ENCODE data around the gene FILIP1. TPM values are rescaled to one million over a fixed set of nuclear protein-coding genes. Genes with fewer than 3 reads are reported as not detected.

FILIP1 gene
- total RNA-seq, 2 donors from 2014 or later: 3.0 to 6.5 TPM

DNA sequence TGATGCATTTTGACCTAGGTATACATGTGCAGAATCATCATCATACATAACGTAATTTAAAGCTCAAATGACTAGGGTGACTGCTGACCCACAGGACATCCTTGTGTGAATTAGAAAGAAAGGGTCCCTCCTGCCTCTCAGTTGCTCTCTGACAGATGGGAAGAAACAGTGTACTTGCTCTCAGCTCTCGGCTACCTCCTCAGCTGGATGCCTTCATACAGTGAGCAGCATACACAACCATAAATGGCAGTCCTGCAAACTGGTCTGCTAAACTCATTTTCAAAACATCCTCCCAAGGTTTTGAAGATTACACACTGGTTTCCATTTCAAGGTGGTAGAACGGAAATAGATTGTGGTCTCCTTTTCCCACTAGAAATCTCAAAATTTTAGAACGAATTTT lies 26.3 kb downstream of the FILIP1 start:
- no peak for ATAC-seq
- H3K27ac ChIP-seq: no peak overlapping the region

DNA sequence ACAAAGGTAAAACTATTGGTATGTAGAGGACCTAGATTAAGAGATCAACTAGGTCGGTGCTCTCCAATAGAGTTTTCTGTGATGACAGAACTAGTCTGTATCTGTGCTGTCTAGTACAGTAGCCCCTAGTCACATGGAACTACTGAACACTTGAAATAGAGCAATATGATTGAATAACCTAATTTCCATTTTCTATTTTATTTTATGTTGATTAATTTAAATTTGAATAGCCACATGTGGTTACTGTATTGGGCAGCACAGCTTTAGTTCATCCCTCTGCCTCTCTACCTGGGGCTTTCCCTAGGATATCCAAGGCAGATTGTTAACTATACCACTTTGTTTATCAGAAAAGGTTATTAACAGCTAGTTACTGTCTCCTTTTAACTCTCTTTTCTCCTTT lies 27.0 kb downstream of the FILIP1 start:
- H3K9me3 ChIP-seq: no peaks in the 10 kb centered on the region
- no peak for ATAC-seq
- H3K4me1 ChIP-seq: no peaks in the 10 kb centered on the region
- TF ChIP-seq, protein P1, sequence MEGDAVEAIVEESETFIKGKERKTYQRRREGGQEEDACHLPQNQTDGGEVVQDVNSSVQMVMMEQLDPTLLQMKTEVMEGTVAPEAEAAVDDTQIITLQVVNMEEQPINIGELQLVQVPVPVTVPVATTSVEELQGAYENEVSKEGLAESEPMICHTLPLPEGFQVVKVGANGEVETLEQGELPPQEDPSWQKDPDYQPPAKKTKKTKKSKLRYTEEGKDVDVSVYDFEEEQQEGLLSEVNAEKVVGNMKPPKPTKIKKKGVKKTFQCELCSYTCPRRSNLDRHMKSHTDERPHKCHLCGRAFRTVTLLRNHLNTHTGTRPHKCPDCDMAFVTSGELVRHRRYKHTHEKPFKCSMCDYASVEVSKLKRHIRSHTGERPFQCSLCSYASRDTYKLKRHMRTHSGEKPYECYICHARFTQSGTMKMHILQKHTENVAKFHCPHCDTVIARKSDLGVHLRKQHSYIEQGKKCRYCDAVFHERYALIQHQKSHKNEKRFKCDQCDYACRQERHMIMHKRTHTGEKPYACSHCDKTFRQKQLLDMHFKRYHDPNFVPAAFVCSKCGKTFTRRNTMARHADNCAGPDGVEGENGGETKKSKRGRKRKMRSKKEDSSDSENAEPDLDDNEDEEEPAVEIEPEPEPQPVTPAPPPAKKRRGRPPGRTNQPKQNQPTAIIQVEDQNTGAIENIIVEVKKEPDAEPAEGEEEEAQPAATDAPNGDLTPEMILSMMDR (IDR thresholded peaks at IDR 0.05): no peak
- H3K27ac ChIP-seq: no peak overlapping the region
- no peaks in the 10 kb centered on the region for H3K36me3 ChIP-seq (replicated peaks in 1 of 2; ENCODE audit: insufficient read depth in 1 of 2, low read depth in 2 of 2)
- H3K27me3 ChIP-seq: no peaks in the 10 kb centered on the region
- DNase-seq: no peak
- intact Hi-C loops (cut with DNase I): no loop called here
- H3K4me3 ChIP-seq: no peak overlapping the region
- 96% methylated on average over 1 of the region's 1 CpG for WGBS, 2 donors

More for the DNA sequence above, 26.3 kb downstream of the FILIP1 start:
- Histone ChIP-seq H3K9me3 (no peaks in the 10 kb centered on the region), H3K4me1 (no peaks in the 10 kb centered on the region), H3K4me3 (no peak overlapping the region), H3K36me3 (replicated peaks in 1 of 2; ENCODE audit: insufficient read depth in 1 of 2, low read depth in 2 of 2) (no peaks in the 10 kb centered on the region), H3K27me3 (no peaks in the 10 kb centered on the region)
- 67 to 80% methylated on average over 4 of the region's 4 CpGs for WGBS, 2 donors
- DNase-seq: no peak
- intact Hi-C loops (cut with DNase I): no loop called here
- TF ChIP-seq, protein P1 (IDR thresholded peaks at IDR 0.05): no peak
- TF ChIP-seq POLR2A (IDR thresholded peaks at IDR 0.05): no peak

DNA sequence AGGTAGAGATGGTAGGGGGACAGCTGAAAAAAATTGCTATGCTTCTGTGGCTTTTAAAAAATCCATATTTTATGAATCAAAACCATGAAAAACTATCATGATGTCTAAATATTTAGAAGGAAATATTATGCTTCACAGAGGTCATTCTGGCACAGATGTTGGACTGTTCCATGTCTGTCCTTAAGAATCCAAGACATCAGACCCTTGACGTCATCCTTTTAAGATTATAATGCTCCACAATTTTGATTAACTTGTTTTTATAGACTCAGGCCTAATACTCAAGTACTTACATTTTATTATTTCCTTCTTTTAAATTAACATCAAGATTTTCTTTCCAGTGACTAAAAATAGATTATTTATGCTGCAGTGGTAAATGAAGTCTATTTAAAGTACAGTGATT lies 29.7 kb downstream of the FILIP1 start:
- no peak overlapping the region for H3K4me3 ChIP-seq
- DNase-seq (no peak), ATAC-seq (no peak)
- no peak overlapping the region for H3K27ac ChIP-seq
- WGBS, 2 donors: 38 to 93% methylated on average over 1 of the region's 1 CpG
- TF ChIP-seq, protein P1 (IDR thresholded peaks at IDR 0.05): no peak
- no peak for TF ChIP-seq POLR2A (IDR thresholded peaks at IDR 0.05)
- intact Hi-C loops (cut with DNase I): no loop called here
- H3K27me3 ChIP-seq: no peaks in the 10 kb centered on the region
- no peaks in the 10 kb centered on the region for H3K36me3 ChIP-seq (replicated peaks in 1 of 2; ENCODE audit: insufficient read depth in 1 of 2, low read depth in 2 of 2)
- H3K4me1 ChIP-seq: no peaks in the 10 kb centered on the region
- H3K9me3 ChIP-seq: no peaks in the 10 kb centered on the region

DNA sequence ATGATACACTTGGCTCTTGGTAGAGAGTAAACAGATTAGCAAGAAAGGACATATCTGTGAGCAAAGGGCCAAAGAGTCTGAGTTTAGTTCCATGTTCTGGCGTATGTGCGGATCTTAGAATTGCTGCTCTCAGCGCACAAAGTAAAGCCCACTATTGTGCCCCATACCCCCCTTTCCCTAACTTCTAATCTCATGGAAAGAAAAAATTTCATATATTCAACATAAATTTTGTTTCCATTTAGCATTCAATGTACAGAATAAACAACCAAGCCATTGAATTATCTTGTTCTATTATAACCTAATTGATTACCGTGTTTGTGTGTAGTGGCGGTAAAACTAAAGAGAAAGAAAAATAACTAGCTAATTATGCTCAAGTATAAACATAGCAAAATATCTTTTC lies 30.5 kb downstream of the FILIP1 start:
- ATAC-seq: no peak
- intact Hi-C loops (cut with DNase I): no loop called here
- WGBS, 2 donors: 88 to 89% methylated on average over 5 of the region's 5 CpGs
- Histone ChIP-seq H3K27ac (no peak overlapping the region), H3K4me3 (no peak overlapping the region), H3K27me3 (no peaks in the 10 kb centered on the region), H3K9me3 (no peaks in the 10 kb centered on the region), H3K36me3 (replicated peaks in 1 of 2; ENCODE audit: insufficient read depth in 1 of 2, low read depth in 2 of 2) (no peaks in the 10 kb centered on the region), H3K4me1 (no peaks in the 10 kb centered on the region)
- TF ChIP-seq, protein P1 (IDR thresholded peaks at IDR 0.05): no peak
- TF ChIP-seq POLR2A (IDR thresholded peaks at IDR 0.05): no peak
- no peak for DNase-seq

DNA sequence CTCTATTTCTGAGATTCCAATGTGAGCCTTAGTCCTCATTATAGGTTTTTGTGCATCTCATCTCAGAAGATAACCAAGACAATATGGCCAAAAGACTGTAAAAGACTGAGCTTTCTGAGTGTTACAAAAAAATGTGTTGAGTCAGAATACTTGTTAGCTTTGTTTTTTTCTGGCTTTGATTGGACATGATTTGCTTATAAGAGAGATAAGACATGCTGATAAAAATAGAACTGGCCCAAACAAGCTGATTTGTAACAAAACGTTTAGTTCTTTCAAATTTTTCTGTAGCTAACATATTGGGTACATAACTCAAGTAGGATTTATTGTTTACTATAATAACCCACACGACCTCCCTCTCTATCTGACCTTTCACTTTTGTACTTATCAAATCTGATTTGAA lies 32.9 kb downstream of the FILIP1 start:
- no peak for ATAC-seq
- WGBS, 2 donors: 13 to 15% methylated on average over 2 of the region's 2 CpGs

More for the DNA sequence above, 32.9 kb downstream of the FILIP1 start:
- Histone ChIP-seq H3K36me3 (replicated peaks in 1 of 2; ENCODE audit: insufficient read depth in 1 of 2, low read depth in 2 of 2) (no peaks in the 10 kb centered on the region), H3K9me3 (no peaks in the 10 kb centered on the region), H3K4me1 (no peaks in the 10 kb centered on the region), H3K27me3 (no peaks in the 10 kb centered on the region), H3K4me3 (no peak overlapping the region), H3K27ac (no peak overlapping the region)
- intact Hi-C loops (cut with DNase I): no loop called here
- DNase-seq: no peak
- TF ChIP-seq, protein P1 (IDR thresholded peaks at IDR 0.05): no peak
- TF ChIP-seq POLR2A (IDR thresholded peaks at IDR 0.05): no peak

Data from body of pancreas (tissue), 4 donors.